Muscle layer of duodenum (tissue), 2 donors: ENCODE results near the gene IFNG-AS1.

Experiments
- H3K27ac ChIP-seq: one replicate; pipeline ENCODE4 v1.7.0; 2013; ENCODE audit warnings: mild to moderate bottlenecking, low read length
- H3K27me3 ChIP-seq: one replicate; pipeline ENCODE4 v1.7.0; 2013; ENCODE audit warnings: low read depth, mild to moderate bottlenecking, control low read depth, low read length
- H3K36me3 ChIP-seq, 2 donors: one replicate each; pipeline ENCODE4 v1.7.0; 2013; ENCODE audit warnings: low read length in 2 of 2, control low read depth in 1 of 2, mild to moderate bottlenecking in 1 of 2; ENCODE audit not compliant: insufficient read depth in 2 of 2, control insufficient read depth in 1 of 2
- H3K4me1 ChIP-seq, 2 donors: one replicate each; pipeline ENCODE4 v1.7.0; 2013; ENCODE audit warnings: low read length in 2 of 2, mild to moderate bottlenecking in 2 of 2, control low read depth in 1 of 2, moderate library complexity in 1 of 2; ENCODE audit not compliant: insufficient read depth in 2 of 2, control insufficient read depth in 1 of 2
- H3K4me3 ChIP-seq, 2 donors: one replicate each; pipeline ENCODE4 v1.7.0; 2013; ENCODE audit warnings: low read length in 2 of 2, low read depth in 1 of 2, mild to moderate bottlenecking in 1 of 2
- H3K9me3 ChIP-seq, 2 donors: one replicate each; pipeline ENCODE4 v1.7.0; 2013; ENCODE audit warnings: low read length in 2 of 2, control low read depth in 1 of 2, mild to moderate bottlenecking in 1 of 2; ENCODE audit not compliant: control insufficient read depth in 1 of 2
- donor health status: healthy.

IFNG-AS1 gene

GRCh38 chr12:68013181-68013580, 23.9 kb downstream of the IFNG-AS1 start:
- H3K36me3 ChIP-seq, result no peaks in the 10 kb centered on the region
- H3K4me3 ChIP-seq, result no peak overlapping the region
- no peaks in the 10 kb centered on the region for H3K27me3 ChIP-seq
- no peak overlapping the region for H3K27ac ChIP-seq
- no peaks in the 10 kb centered on the region for H3K9me3 ChIP-seq
- no peaks in the 10 kb centered on the region for H3K4me1 ChIP-seq

- Histone ChIP-seq H3K4me3 (no peak overlapping the region), H3K27ac (no peak overlapping the region), H3K36me3 (no peaks in the 10 kb centered on the region), H3K4me1 (no peaks in the 10 kb centered on the region), H3K27me3 (no peaks in the 10 kb centered on the region), H3K9me3 (no peaks in the 10 kb centered on the region)
These were observed 26.9 kb downstream of the IFNG-AS1 start for GRCh38 chr12:68016136-68016535.

- H3K4me3 ChIP-seq, result no peak overlapping the region
- H3K9me3 ChIP-seq, result peaks cover 0 to 3% of the 10 kb centered on the region in 2 donors
- H3K27me3 ChIP-seq, result no peaks in the 10 kb centered on the region
- no peaks in the 10 kb centered on the region for H3K36me3 ChIP-seq
- H3K4me1 ChIP-seq, result no peaks in the 10 kb centered on the region
- no peak overlapping the region for H3K27ac ChIP-seq
These were observed 29.1 kb downstream of the IFNG-AS1 start for GRCh38 chr12:68018315-68018714.

- Histone ChIP-seq H3K27me3 (no peaks in the 10 kb centered on the region), H3K4me1 (no peaks in the 10 kb centered on the region), H3K27ac (no peak overlapping the region), H3K36me3 (no peaks in the 10 kb centered on the region), H3K9me3 (peaks cover 0 to 3% of the 10 kb centered on the region in 2 donors), H3K4me3 (no peak overlapping the region)
These were observed 30.8 kb downstream of the IFNG-AS1 start for GRCh38 chr12:68020049-68020448.

DNA sequence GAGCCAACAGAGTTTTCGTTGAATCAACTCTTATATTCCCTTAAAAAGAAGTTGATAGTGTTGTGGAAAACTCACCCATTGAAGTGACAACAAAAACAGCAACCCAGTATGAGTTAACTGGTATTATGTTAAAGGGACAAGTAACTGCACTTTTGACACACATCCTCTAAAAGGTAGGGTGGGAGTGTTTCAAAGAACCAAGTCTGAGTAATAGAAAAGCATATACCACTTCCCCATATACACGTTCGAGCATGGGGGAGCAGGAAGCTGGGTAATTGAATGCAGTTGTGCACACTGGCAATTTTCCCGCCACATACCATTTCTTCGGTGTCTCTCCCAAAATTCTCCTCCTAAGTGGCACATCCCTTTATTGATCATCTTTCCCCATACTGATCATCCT, 31.5 kb downstream of the IFNG-AS1 start:
- Histone ChIP-seq H3K9me3 (peaks cover 0 to 3% of the 10 kb centered on the region in 2 donors), H3K27me3 (no peaks in the 10 kb centered on the region), H3K36me3 (no peaks in the 10 kb centered on the region), H3K4me3 (no peak overlapping the region), H3K27ac (no peak overlapping the region), H3K4me1 (no peaks in the 10 kb centered on the region)

GRCh38 chr12:68028647-68029046, 39.4 kb downstream of the IFNG-AS1 start:
- no peak overlapping the region for H3K4me3 ChIP-seq
- no peaks in the 10 kb centered on the region for H3K4me1 ChIP-seq
- no peaks in the 10 kb centered on the region for H3K9me3 ChIP-seq
- H3K36me3 ChIP-seq, result no peaks in the 10 kb centered on the region
- no peak overlapping the region for H3K27ac ChIP-seq
- H3K27me3 ChIP-seq, result no peaks in the 10 kb centered on the region

- no peaks in the 10 kb centered on the region for H3K27me3 ChIP-seq
- H3K36me3 ChIP-seq, result no peaks in the 10 kb centered on the region
- H3K4me3 ChIP-seq, result no peak overlapping the region
- no peaks in the 10 kb centered on the region for H3K4me1 ChIP-seq
- H3K27ac ChIP-seq, result no peak overlapping the region
- H3K9me3 ChIP-seq, result no peaks in the 10 kb centered on the region
These were observed 41.0 kb downstream of the IFNG-AS1 start for GRCh38 chr12:68030248-68030647.

GRCh38 chr12:68031174-68031573, 41.9 kb downstream of the IFNG-AS1 start:
- H3K4me3 ChIP-seq, result no peak overlapping the region
- no peaks in the 10 kb centered on the region for H3K4me1 ChIP-seq
- no peaks in the 10 kb centered on the region for H3K36me3 ChIP-seq
- no peak overlapping the region for H3K27ac ChIP-seq
- H3K27me3 ChIP-seq, result no peaks in the 10 kb centered on the region
- no peaks in the 10 kb centered on the region for H3K9me3 ChIP-seq

DNA sequence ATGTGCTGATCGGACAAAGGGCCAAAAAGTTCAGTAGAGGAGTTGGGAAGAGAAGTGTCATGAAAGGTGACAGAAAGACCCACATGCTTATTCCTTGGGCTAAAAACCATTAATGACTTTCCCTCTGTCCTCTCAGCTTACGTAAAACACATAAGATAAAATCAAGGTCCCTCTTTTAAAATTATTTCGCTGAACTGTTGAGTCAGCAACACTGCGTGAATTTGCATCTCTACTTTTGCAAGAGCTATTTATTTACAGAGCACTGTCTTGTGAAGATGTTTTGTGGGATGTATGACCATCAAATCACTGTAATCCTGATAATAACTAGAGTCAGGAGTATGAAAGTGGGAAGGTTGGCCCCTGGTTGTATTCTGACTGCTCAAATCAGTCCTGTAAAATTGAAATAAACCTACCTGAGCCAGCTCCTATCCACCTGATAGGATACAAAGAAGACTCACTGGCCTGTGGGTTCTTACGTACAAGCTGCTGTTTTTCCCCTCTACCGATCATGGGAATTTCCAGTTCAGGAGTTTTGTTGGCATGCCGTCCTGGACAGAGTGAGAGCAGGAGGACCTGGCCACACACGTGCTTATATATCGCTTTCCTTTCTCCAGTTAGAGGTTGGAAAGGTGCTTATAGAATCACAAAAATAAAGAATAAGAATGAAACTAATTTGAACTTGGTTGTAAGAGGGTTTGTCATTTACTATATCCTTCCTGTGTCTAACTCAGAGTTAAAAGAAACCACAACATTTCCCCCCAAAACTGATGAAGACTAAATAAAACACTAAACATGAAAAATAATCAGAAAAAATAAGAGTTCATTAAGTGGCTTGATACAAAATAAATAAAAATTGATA, 42.9 kb downstream of the IFNG-AS1 start:
- Histone ChIP-seq H3K9me3 (no peaks in the 10 kb centered on the region), H3K36me3 (no peaks in the 10 kb centered on the region), H3K27ac (no peak overlapping the region), H3K4me1 (no peaks in the 10 kb centered on the region), H3K4me3 (no peak overlapping the region), H3K27me3 (no peaks in the 10 kb centered on the region)

DNA sequence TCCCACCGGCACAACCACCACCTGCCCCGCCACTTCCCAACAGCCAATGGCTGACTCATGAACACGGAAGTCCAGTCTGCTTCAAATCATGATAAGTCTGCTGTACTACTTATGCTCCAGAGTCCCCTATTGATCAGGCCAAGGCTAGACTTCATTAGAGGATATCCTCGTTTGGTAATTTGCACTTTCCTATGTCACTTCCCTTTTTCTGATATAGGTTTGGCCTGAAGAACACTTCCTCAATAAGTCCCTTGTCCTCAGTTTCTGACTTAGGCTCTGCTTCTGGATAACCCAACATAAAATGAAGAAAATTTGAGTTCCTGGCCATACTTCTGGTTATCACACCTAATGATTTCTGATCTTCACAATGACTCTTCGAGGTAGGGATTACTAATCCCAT, 45.3 kb downstream of the IFNG-AS1 start:
- no peaks in the 10 kb centered on the region for H3K9me3 ChIP-seq
- H3K4me3 ChIP-seq, result no peak overlapping the region
- H3K27ac ChIP-seq, result no peak overlapping the region
- H3K36me3 ChIP-seq, result no peaks in the 10 kb centered on the region
- no peaks in the 10 kb centered on the region for H3K4me1 ChIP-seq
- H3K27me3 ChIP-seq, result no peaks in the 10 kb centered on the region

GRCh38 chr12:68036642-68037041, 47.4 kb downstream of the IFNG-AS1 start:
- Histone ChIP-seq H3K27me3 (no peaks in the 10 kb centered on the region), H3K4me1 (no peaks in the 10 kb centered on the region), H3K27ac (no peak overlapping the region), H3K9me3 (no peaks in the 10 kb centered on the region), H3K4me3 (no peak overlapping the region), H3K36me3 (no peaks in the 10 kb centered on the region)
